HG03457 (cell line): Measurements from ENCODE around the gene KCTD13.
"Not testable (repeated sequence)": the region's sequence is repeated elsewhere in the genome, so short reads cannot be mapped to it uniquely, and the experiment has no call there.

Source experiments
- ATAC-seq: cut with Tn5 transposase; IDR thresholded peaks from one replicate; pipeline ENCODE4 v1.9.1; 2021; ENCODE audit warnings: moderate number of reproducible peaks; ENCODE audit not compliant: unreplicated experiment

Gene KCTD13

GRCh38 chr16:29947897-29948296 is 21.9 kb upstream of the KCTD13 start:
- ATAC-seq: no peak

GRCh38 chr16:29943846-29944799 is 18.1 kb upstream of the KCTD13 start:
- ATAC-seq: no peak

GRCh38 chr16:29940656-29941055 is 14.6 kb upstream of the KCTD13 start:
- ATAC-seq: no peak

GRCh38 chr16:29931750-29932149 is 5.7 kb upstream of the KCTD13 start:
- not testable (repeated sequence) for ATAC-seq

- ATAC-seq: no peak
Measured at GRCh38 chr16:29927070-29927905, 1.3 kb upstream of the KCTD13 start.

- no peak for ATAC-seq
Measured at GRCh38 chr16:29926711-29927052, 656 bp upstream of the KCTD13 start.

GRCh38 chr16:29925105-29925756 is 795 bp downstream of the KCTD13 start:
- ATAC-seq: no peak

- ATAC-seq: no peak
Measured at GRCh38 chr16:29922986-29923501, 3.0 kb downstream of the KCTD13 start.

- no peak for ATAC-seq
Measured at GRCh38 chr16:29922326-29922725, 3.7 kb downstream of the KCTD13 start.

- ATAC-seq: no peak
Measured at GRCh38 chr16:29921034-29921385, 5.0 kb downstream of the KCTD13 start.

- ATAC-seq: no peak
Measured at GRCh38 chr16:29920288-29921033, 5.6 kb downstream of the KCTD13 start.

- ATAC-seq: no peak
Measured at GRCh38 chr16:29916979-29917378, 9.0 kb downstream of the KCTD13 start.

- ATAC-seq: no peak
Measured at GRCh38 chr16:29915590-29916247, 10.3 kb downstream of the KCTD13 start.

- ATAC-seq: no peak
Measured at GRCh38 chr16:29913514-29913913, 12.5 kb downstream of the KCTD13 start.

- no peak for ATAC-seq
Measured at GRCh38 chr16:29912087-29912486, 13.9 kb downstream of the KCTD13 start.

GRCh38 chr16:29911676-29912010 is 14.4 kb downstream of the KCTD13 start:
- ATAC-seq: no peak

GRCh38 chr16:29910819-29911675 is 15.0 kb downstream of the KCTD13 start:
- ATAC-seq: no peak

GRCh38 chr16:29909851-29910250 is 16.2 kb downstream of the KCTD13 start:
- not testable (repeated sequence) for ATAC-seq

- ATAC-seq: no peak
Measured at GRCh38 chr16:29909391-29909790, 16.6 kb downstream of the KCTD13 start.
